H1 (cell line): ENCODE measurements around the gene C1orf21. TPM values are rescaled to one million over a fixed set of nuclear protein-coding genes. Genes with fewer than 3 reads are reported as not detected.

ENCODE experiments used
- CTCF ChIA-PET: fragments of 300-600 bp; sonication (Branson Sonifier 250); formaldehyde crosslinking; loops from one replicate; lab custom pipeline; 2021; ENCODE audit not compliant: partially characterized antibody; lab: Charles Lee
- POLR2A ChIA-PET: fragments of 300-600 bp; sonication (Branson Sonifier 250); formaldehyde crosslinking; loops from one replicate; lab custom pipeline; 2021; ENCODE audit warnings: inconsistent platforms; ENCODE audit not compliant: partially characterized antibody; lab: Charles Lee
- DNase-seq, 2 experiments: peaks; one replicate each; pipeline versions ENCODE4 v3.0.0 to v3.0.0-alpha.2; 2010 to 2022; ENCODE audit warnings: low spot score in 2 of 2, low read depth in 1 of 2, mixed read lengths in 1 of 2
- FAIRE-seq: peaks from 2 replicates; lab custom pipeline; 2011; peaks lifted over from hg19 to GRCh38; lab: Jason Lieb, UNC
- H2AFZ ChIP-seq: 2 replicates; pipeline ENCODE4 v1.8.1; 2012; ENCODE audit warnings: low read length, inconsistent platforms
- H2AK5ac ChIP-seq: 2 replicates; pipeline ENCODE4 v1.6.1; 2013; ENCODE audit warnings: low read depth, low read length
- H2BK120ac ChIP-seq: replicated peaks from 2 replicates; pipeline ENCODE3; 2013; ENCODE audit warnings: low read depth, low read length, inconsistent platforms
- H2BK12ac ChIP-seq: 2 replicates; pipeline ENCODE4 v1.6.1; 2013; ENCODE audit warnings: low read depth, low read length
- H2BK15ac ChIP-seq: 2 replicates; pipeline ENCODE4 v1.6.1; 2013; ENCODE audit warnings: low read length
- H2BK20ac ChIP-seq: 2 replicates; pipeline ENCODE4 v1.6.1; 2013; ENCODE audit warnings: low read length
- H2BK5ac ChIP-seq: 2 replicates; pipeline ENCODE4 v1.6.1; 2013; ENCODE audit warnings: low read depth, low read length
- H3K14ac ChIP-seq: 2 replicates; pipeline ENCODE4 v1.6.1; 2013; ENCODE audit warnings: inconsistent platforms; ENCODE audit not compliant: insufficient read length
- H3K18ac ChIP-seq: 2 replicates; pipeline ENCODE4 v1.6.1; 2013; ENCODE audit warnings: low read length; ENCODE audit errors: extremely low read depth
- H3K23ac ChIP-seq: 2 replicates; pipeline ENCODE4 v1.6.1; 2013; ENCODE audit warnings: inconsistent platforms; ENCODE audit not compliant: insufficient read length
- H3K23me2 ChIP-seq: 2 replicates; pipeline ENCODE4 v1.6.1; 2013; ENCODE audit warnings: low read depth, low read length
- H3K27ac ChIP-seq: 2 replicates; pipeline ENCODE4 v1.6.1; 2011; ENCODE audit warnings: low read depth, low read length, inconsistent platforms
- H3K27me3 ChIP-seq, 4 experiments: replicated peaks in 1 of 4; 1 replicate in 1 of 4; 2 replicates in 3 of 4; pipeline versions ENCODE4 v1.6.1 to v1.8.1; 2011 to 2013; ENCODE audit warnings: low read length in 3 of 4, mild to moderate bottlenecking in 3 of 4, inconsistent platforms in 2 of 4, mixed read lengths in 2 of 4, moderate library complexity in 1 of 4; ENCODE audit not compliant: control insufficient read depth in 3 of 4, insufficient read depth in 3 of 4; ENCODE audit errors: extremely low read depth in 1 of 4
- H3K36me3 ChIP-seq, 4 experiments: 2 replicates each; pipeline versions ENCODE4 v1.6.1 to v1.8.1; 2011 to 2013; ENCODE audit warnings: mild to moderate bottlenecking in 4 of 4, low read length in 3 of 4, moderate library complexity in 2 of 4, control low read depth in 1 of 4, inconsistent platforms in 1 of 4; ENCODE audit not compliant: insufficient read depth in 4 of 4, control insufficient read depth in 2 of 4
- H3K4ac ChIP-seq: replicated peaks from 2 replicates; pipeline ENCODE3; 2013; ENCODE audit warnings: low read length, low read depth, mixed read lengths, inconsistent platforms; ENCODE audit not compliant: insufficient read length
- H3K4me1 ChIP-seq, 4 experiments: replicated peaks in 1 of 4; 1 replicate in 1 of 4; 2 replicates in 3 of 4; pipeline versions ENCODE4 v1.6.1 to v1.8.1; 2011 to 2013; ENCODE audit warnings: low read length in 3 of 4, inconsistent platforms in 2 of 4, mixed read lengths in 1 of 4; ENCODE audit not compliant: insufficient read depth in 4 of 4, control insufficient read depth in 3 of 4
- H3K4me2 ChIP-seq, 2 experiments: 2 replicates each; pipeline versions ENCODE4 v1.6.1 to v1.8.1; 2011 to 2013; ENCODE audit warnings: low read depth in 2 of 2, low read length in 2 of 2, control low read depth in 1 of 2, inconsistent platforms in 1 of 2, mild to moderate bottlenecking in 1 of 2; ENCODE audit not compliant: insufficient read depth in 1 of 2
- H3K4me3 ChIP-seq, 4 experiments: fragments of 200-600, 300-600 bp in 1 of 4; sonication (generic), shearing (Covaris generic), sonication (Bioruptor Twin) in 1 of 4; 2 replicates each; pipeline versions ENCODE4 v1.5.1 to v1.8.1; 2011 to 2016; ENCODE audit warnings: low read length in 4 of 4, low read depth in 3 of 4, control low read depth in 2 of 4, inconsistent platforms in 2 of 4, mild to moderate bottlenecking in 2 of 4, mixed read lengths in 1 of 4, moderate library complexity in 1 of 4; ENCODE audit not compliant: insufficient read depth in 2 of 4; ENCODE audit errors: extremely low read depth in 1 of 4
- H3K56ac ChIP-seq: replicated peaks from 2 replicates; pipeline ENCODE3; 2013; ENCODE audit warnings: low read depth, mild to moderate bottlenecking, mixed read lengths, low read length, inconsistent platforms; ENCODE audit not compliant: insufficient read length
- H3K79me1 ChIP-seq: 2 replicates; pipeline ENCODE4 v1.6.1; 2013; ENCODE audit warnings: low read depth, low read length, control low read depth
- H3K79me2 ChIP-seq, 2 experiments: 2 replicates each; pipeline versions ENCODE4 v1.6.1 to v1.8.1; 2012 to 2013; ENCODE audit warnings: low read length in 2 of 2, mild to moderate bottlenecking in 2 of 2, inconsistent platforms in 1 of 2; ENCODE audit not compliant: insufficient read depth in 2 of 2, control insufficient read depth in 1 of 2
- H3K9ac ChIP-seq, 4 experiments: replicated peaks in 1 of 4; 1 replicate in 1 of 4; 2 replicates in 3 of 4; pipeline versions ENCODE4 v1.6.1 to v1.8.1; 2011 to 2013; ENCODE audit warnings: low read depth in 3 of 4, low read length in 3 of 4, control low read depth in 2 of 4, mild to moderate bottlenecking in 2 of 4, moderate library complexity in 2 of 4, inconsistent platforms in 1 of 4; ENCODE audit errors: extremely low read depth in 1 of 4
- H3K9me3 ChIP-seq, 2 experiments: 2 replicates each; pipeline versions ENCODE4 v1.6.1 to v1.8.1; 2012 to 2013; ENCODE audit warnings: mild to moderate bottlenecking in 2 of 2, moderate library complexity in 2 of 2, control low read depth in 1 of 2, inconsistent platforms in 1 of 2, low read depth in 1 of 2, low read length in 1 of 2, mixed read lengths in 1 of 2; ENCODE audit not compliant: insufficient read depth in 2 of 2
- H4K20me1 ChIP-seq, 2 experiments: replicated peaks in 1 of 2; 2 replicates each; pipeline versions ENCODE3 to v1.8.1; 2011 to 2013; ENCODE audit warnings: inconsistent platforms in 2 of 2, low read length in 2 of 2, mild to moderate bottlenecking in 1 of 2; ENCODE audit not compliant: insufficient read depth in 2 of 2, control insufficient read depth in 1 of 2
- H4K5ac ChIP-seq: 2 replicates; pipeline ENCODE4 v1.6.1; 2013; ENCODE audit warnings: low read length, low read depth, mixed read lengths, inconsistent platforms; ENCODE audit not compliant: insufficient read length
- H4K8ac ChIP-seq: 2 replicates; pipeline ENCODE4 v1.8.0; 2013; ENCODE audit warnings: mild to moderate bottlenecking, moderate library complexity, low read length, inconsistent platforms; ENCODE audit not compliant: insufficient read depth; ENCODE audit errors: extremely low read depth
- H4K91ac ChIP-seq: replicated peaks from 2 replicates; pipeline ENCODE3; 2013; ENCODE audit warnings: low read length, mixed read lengths, inconsistent platforms; ENCODE audit not compliant: insufficient read length
- E2F6 ChIP-seq: IDR thresholded peaks from 2 replicates; pipeline ENCODE4 v1.6.1; 2012; ENCODE audit warnings: inconsistent platforms
- HDAC2 ChIP-seq, 2 experiments: fragments of 300-600 bp in 1 of 2; sonication (generic) in 1 of 2; IDR thresholded peaks; 2 replicates each; pipeline ENCODE4 v1.6.1; 2011 to 2012; ENCODE audit warnings: low read depth in 2 of 2, low read length in 2 of 2, mild to moderate bottlenecking in 2 of 2, moderate library complexity in 2 of 2, borderline replicate concordance in 1 of 2, inconsistent platforms in 1 of 2
- KDM4A ChIP-seq: IDR thresholded peaks from one replicate; pipeline ENCODE4 v1.7.1; 2012; ENCODE audit warnings: low read depth, mild to moderate bottlenecking, moderate library complexity, low read length, inconsistent platforms; ENCODE audit not compliant: severe bottlenecking
- RAD21 ChIP-seq, 2 experiments: IDR thresholded peaks in 1 of 2; conservative IDR thresholded peaks in 1 of 2; 2 replicates each; pipeline ENCODE4 v1.6.1; 2011; ENCODE audit warnings: low read depth in 2 of 2, low read length in 2 of 2, improper control_type of control experiment in 1 of 2, inconsistent platforms in 1 of 2, mild to moderate bottlenecking in 1 of 2, moderate library complexity in 1 of 2
- SAP30 ChIP-seq: fragments of 300-600 bp; sonication (generic); IDR thresholded peaks from 2 replicates; pipeline ENCODE4 v1.7.1; 2012; ENCODE audit warnings: low read length, moderate library complexity, mild to moderate bottlenecking, inconsistent platforms; ENCODE audit not compliant: insufficient read depth, insufficient replicate concordance
- SIX5 ChIP-seq: IDR thresholded peaks from 2 replicates; pipeline ENCODE4 v1.6.1; 2011; ENCODE audit warnings: mild to moderate bottlenecking, low read depth, low read length
- SP4 ChIP-seq: IDR thresholded peaks from 2 replicates; pipeline ENCODE4 v1.6.1; 2012; ENCODE audit warnings: low read length, inconsistent platforms
- TCF12 ChIP-seq: IDR thresholded peaks from 2 replicates; pipeline ENCODE4 v1.6.1; 2011; ENCODE audit warnings: low read depth, mild to moderate bottlenecking, low read length
- polyA plus RNA-seq, 7 experiments: library from polyadenylated mRNA; depleted of rRNA in 3 of 7; stranded (reverse) in 5 of 7; unstranded in 2 of 7; fragments of >200 nt in 5 of 7; fragments of 200-250 nt in 2 of 7; gene quantifications; 1 replicate in 5 of 7; 2 replicates in 1 of 7; 4 replicates in 1 of 7; pipeline versions ENCODE4 v1.2.1 to v1.2.3, GENCODE V29; 2011 to 2013; ENCODE audit warnings: missing spikeins in 2 of 7, mixed read lengths in 2 of 7
- total RNA-seq: library from RNA; stranded (reverse); fragmentation: NEBNext Ultra II Directional; extraction: Animal tissue kit (Norgen Biotek cat#: 25700); gene quantifications from 2 replicates; pipeline ENCODE4 v1.2.1, GENCODE V29; 2021
- TF ChIP-seq, protein P1 (sequence below), 3 experiments: IDR thresholded peaks; 1 replicate in 2 of 3; 2 replicates in 1 of 3; pipeline versions ENCODE4 v1.5.1 to v1.6.1; 2011; ENCODE audit warnings: low read length in 3 of 3, mild to moderate bottlenecking in 3 of 3, inconsistent platforms in 2 of 3, low read depth in 1 of 3, moderate library complexity in 1 of 3; ENCODE audit not compliant: insufficient read depth in 1 of 3; ENCODE audit errors: control extremely low read depth in 1 of 3

Gene C1orf21
- total and polyA plus RNA-seq, 2 of the 8 experiments (the other 6 are each of a cell fraction or from before 2014, with no cell fraction given): 16.6 to 51.0 TPM

- POLR2A ChIA-PET: no interaction called here
These were observed 41.8 kb downstream of the C1orf21 start for GRCh38 chr1:184428604-184429003.

More at GRCh38 chr1:184428604-184429003, 41.8 kb downstream of the C1orf21 start:
- H2AFZ ChIP-seq: no peak overlapping the region
- no peak overlapping the region for H2BK12ac ChIP-seq
- no peak overlapping the region for H3K27ac ChIP-seq
- FAIRE-seq (no peak), DNase-seq (no peak)
- peaks cover 0 to 16% (median 9%) of the 10 kb centered on the region in 4 experiments; a peak in 4 of 7 replicates for H3K4me1 ChIP-seq
- no peak overlapping the region for H3K4me3 ChIP-seq
- CTCF ChIA-PET: interaction anchor here (0.7 to 2.3 kb wide), 15 partner anchors 8 to 235 kb away, joined by 3 to 9 read pairs (median 3); no protein-coding TSS in a partner anchor
- H3K9ac ChIP-seq: no peak overlapping the region
- peaks cover 0 to 62% of the 10 kb centered on the region in 2 experiments; a peak in 3 of 4 replicates for H3K79me2 ChIP-seq
- no peak for TF ChIP-seq SIX5
- no peak for TF ChIP-seq TCF12
- TF ChIP-seq SP4: no peak
- TF ChIP-seq E2F6: no peak
- TF ChIP-seq, protein P1, sequence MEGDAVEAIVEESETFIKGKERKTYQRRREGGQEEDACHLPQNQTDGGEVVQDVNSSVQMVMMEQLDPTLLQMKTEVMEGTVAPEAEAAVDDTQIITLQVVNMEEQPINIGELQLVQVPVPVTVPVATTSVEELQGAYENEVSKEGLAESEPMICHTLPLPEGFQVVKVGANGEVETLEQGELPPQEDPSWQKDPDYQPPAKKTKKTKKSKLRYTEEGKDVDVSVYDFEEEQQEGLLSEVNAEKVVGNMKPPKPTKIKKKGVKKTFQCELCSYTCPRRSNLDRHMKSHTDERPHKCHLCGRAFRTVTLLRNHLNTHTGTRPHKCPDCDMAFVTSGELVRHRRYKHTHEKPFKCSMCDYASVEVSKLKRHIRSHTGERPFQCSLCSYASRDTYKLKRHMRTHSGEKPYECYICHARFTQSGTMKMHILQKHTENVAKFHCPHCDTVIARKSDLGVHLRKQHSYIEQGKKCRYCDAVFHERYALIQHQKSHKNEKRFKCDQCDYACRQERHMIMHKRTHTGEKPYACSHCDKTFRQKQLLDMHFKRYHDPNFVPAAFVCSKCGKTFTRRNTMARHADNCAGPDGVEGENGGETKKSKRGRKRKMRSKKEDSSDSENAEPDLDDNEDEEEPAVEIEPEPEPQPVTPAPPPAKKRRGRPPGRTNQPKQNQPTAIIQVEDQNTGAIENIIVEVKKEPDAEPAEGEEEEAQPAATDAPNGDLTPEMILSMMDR (IDR thresholded peaks at IDR 0.05; ENCODE audit: control extremely low read depth in 1 of 3, insufficient read depth in 1 of 3, low read depth in 1 of 3, low read length in 3 of 3): peak in 2 of 3 experiments; percentile 24 to 34; a peak in 2 of 4 replicates
- no peak for TF ChIP-seq SAP30
- peak in 1 of 2 experiments; percentile 10; a peak in 1 of 4 replicates for TF ChIP-seq RAD21 (IDR thresholded peaks at IDR 0.05 in 1 of 2, conservative IDR thresholded peaks at IDR 0.05 in 1 of 2; ENCODE audit: low read depth in 2 of 2, low read length in 2 of 2)
- TF ChIP-seq KDM4A: no peak
- no peak for TF ChIP-seq HDAC2 (IDR thresholded peaks at IDR 0.05; ENCODE audit: borderline replicate concordance in 1 of 2, low read depth in 2 of 2, low read length in 2 of 2)
- TF ChIP-seq, all 59 proteins: peak for 2
- Histone ChIP-seq H2AK5ac (no peak overlapping the region), H3K4ac (no peak overlapping the region), H2BK15ac (no peak overlapping the region), H3K23me2 (peaks cover 2% of the 10 kb centered on the region), H4K20me1 (peaks cover 0 to under 1% of the 10 kb centered on the region in 2 experiments), H2BK120ac (no peak overlapping the region), H2BK5ac (no peak overlapping the region), H4K91ac (no peak overlapping the region), H3K14ac (no peak overlapping the region), H2BK20ac (no peak overlapping the region), H3K4me2 (no peak overlapping the region), H4K5ac (no peak overlapping the region), H3K23ac (no peak overlapping the region), H3K56ac (no peak overlapping the region), H4K8ac (no peak overlapping the region), H3K9me3 (no peaks in the 10 kb centered on the region), H3K36me3 (peaks cover 0 to 3% (median 0%) of the 10 kb centered on the region in 4 experiments; a peak in 1 of 8 replicates), H3K27me3 (no peaks in the 10 kb centered on the region), H3K79me1 (peaks cover 6% of the 10 kb centered on the region), H3K18ac (no peak overlapping the region)
